Retinal pigment epithelial cell (primary cell): ENCODE measurements around the gene PNPO.
"Not testable (repeated sequence)": the region's sequence is repeated elsewhere in the genome, so short reads cannot be mapped to it uniquely, and the experiment has no call there.

Experiments
- DNase-seq: peaks from one replicate; pipeline ENCODE4 v3.0.0-alpha.2; 2010; ENCODE audit warnings: low read depth
- H3K4me3 ChIP-seq: 2 replicates; pipeline ENCODE4 v1.5.1; 2011; ENCODE audit warnings: mild to moderate bottlenecking, low read length, control low read depth, moderate library complexity
- TF ChIP-seq, protein P1 (sequence below): conservative IDR thresholded peaks from 2 replicates; pipeline ENCODE4 v1.5.1; 2011; ENCODE audit warnings: low read depth, low read length, control low read depth, inconsistent platforms

Gene PNPO

DNA sequence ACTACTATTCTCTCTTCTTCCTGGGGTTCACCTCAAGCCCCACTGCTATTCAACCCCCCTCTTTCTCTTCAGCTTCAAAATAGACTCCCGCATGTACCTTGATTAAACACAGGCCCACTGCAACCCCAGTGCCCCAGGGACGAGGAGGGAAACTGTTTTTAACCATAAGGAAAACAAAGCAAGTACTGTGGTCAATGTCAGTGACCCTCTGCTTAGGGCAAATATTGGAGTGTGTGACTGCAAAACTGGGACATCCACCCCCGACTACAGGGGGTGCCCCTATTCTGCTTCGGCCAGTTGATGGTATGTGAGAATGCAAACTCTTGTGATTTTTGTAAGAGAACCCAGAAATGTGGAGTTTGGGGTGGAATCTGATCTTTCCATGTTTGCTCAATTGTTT is 9.5 kb upstream of the PNPO start:
- no peak for DNase-seq
- no peak overlapping the region for H3K4me3 ChIP-seq
- TF ChIP-seq, protein P1, sequence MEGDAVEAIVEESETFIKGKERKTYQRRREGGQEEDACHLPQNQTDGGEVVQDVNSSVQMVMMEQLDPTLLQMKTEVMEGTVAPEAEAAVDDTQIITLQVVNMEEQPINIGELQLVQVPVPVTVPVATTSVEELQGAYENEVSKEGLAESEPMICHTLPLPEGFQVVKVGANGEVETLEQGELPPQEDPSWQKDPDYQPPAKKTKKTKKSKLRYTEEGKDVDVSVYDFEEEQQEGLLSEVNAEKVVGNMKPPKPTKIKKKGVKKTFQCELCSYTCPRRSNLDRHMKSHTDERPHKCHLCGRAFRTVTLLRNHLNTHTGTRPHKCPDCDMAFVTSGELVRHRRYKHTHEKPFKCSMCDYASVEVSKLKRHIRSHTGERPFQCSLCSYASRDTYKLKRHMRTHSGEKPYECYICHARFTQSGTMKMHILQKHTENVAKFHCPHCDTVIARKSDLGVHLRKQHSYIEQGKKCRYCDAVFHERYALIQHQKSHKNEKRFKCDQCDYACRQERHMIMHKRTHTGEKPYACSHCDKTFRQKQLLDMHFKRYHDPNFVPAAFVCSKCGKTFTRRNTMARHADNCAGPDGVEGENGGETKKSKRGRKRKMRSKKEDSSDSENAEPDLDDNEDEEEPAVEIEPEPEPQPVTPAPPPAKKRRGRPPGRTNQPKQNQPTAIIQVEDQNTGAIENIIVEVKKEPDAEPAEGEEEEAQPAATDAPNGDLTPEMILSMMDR: no peak

GRCh38 chr17:47934856-47935255 is 6.5 kb upstream of the PNPO start:
- no peak overlapping the region for H3K4me3 ChIP-seq
- DNase-seq: no peak
- TF ChIP-seq, protein P1: no peak

- not testable (repeated sequence) for H3K4me3 ChIP-seq, DNase-seq
Measured at GRCh38 chr17:47935468-47935867, 5.9 kb upstream of the PNPO start.

GRCh38 chr17:47935961-47936360 is 5.4 kb upstream of the PNPO start:
- DNase-seq: peak; percentile 65
- H3K4me3 ChIP-seq: no peak overlapping the region
- TF ChIP-seq, protein P1: no peak

- DNase-seq: no peak
- TF ChIP-seq, protein P1: no peak
- no peak overlapping the region for H3K4me3 ChIP-seq
Measured at GRCh38 chr17:47937941-47938340, 3.4 kb upstream of the PNPO start.

DNA sequence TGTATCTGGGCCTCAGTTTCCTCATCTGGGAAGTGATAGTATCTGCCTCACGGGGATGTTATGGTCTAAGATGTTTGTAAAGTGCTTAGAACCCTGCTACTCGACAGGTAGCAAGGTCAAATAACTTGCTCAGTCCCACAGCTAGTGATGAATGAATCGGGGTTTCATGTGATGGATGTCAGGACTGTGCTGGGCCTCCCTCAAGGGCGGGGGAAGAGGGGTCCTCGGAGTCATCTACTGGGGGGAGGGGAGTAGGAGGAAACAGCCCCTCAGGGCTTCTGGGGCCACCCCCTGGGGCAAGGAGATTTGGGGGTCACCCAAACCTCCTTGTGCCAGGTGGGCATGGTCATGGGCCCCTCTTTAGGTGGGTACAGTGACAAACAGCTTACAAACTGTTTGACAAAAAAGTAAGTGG is 732 bp downstream of the PNPO start:
- no peak for DNase-seq
- H3K4me3 ChIP-seq: peak overlapping the region; percentile 83
- TF ChIP-seq, protein P1: no peak

GRCh38 chr17:47942568-47942967 is 1.2 kb downstream of the PNPO start:
- TF ChIP-seq, protein P1: no peak
- peak overlapping the region; percentile 83 for H3K4me3 ChIP-seq
- DNase-seq: no peak

DNA sequence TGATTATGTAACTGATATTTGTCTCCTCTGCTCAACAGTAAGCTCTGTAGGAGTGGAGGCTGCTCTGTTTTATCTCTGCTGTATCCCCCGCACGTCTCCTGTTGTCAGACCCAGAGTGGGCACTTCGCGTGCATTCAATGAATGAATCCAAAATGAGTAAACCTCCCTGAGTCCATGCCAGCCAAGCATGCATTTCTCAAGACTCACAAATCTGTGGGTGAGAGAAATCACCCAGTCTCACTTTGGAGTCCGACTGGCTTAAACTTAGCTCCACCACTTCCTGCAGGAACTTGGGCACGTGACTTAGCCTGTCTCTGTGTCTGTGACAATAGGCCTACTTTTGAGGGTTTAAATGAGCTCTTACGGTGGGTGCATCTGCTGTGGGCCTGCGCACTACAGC is 3.7 kb downstream of the PNPO start:
- no peak for DNase-seq
- TF ChIP-seq, protein P1: no peak
- no peak overlapping the region for H3K4me3 ChIP-seq
